GM12878 (cell line): ENCODE measurements around the gene CCNA2. TPM values are rescaled to one million over a fixed set of nuclear protein-coding genes. Genes with fewer than 3 reads are reported as not detected.

ENCODE experiments used
- ATAC-seq: fragments of 200-7000 bp; cut with Tn5 transposase; 3 replicates; pipeline ENCODE4 v1.9.1; 2020; ENCODE audit warnings: mild to moderate bottlenecking, moderate library complexity
- BruUV-seq: library from RNA; stranded (reverse); fragments of 400-500 nt; replicated peaks from 2 replicates; lab custom pipeline; 2021; lab: Mats Ljungman, UMichigan
- CTCF ChIA-PET: fragments of 300-600 bp; sonication (Branson Sonifier 250); formaldehyde crosslinking; extraction: SDS; loops from one replicate; lab custom pipeline; 2021; ENCODE audit warnings: inconsistent platforms; lab: Yijun Ruan, JAX
- POLR2A ChIA-PET: fragments of 350-600 bp; formaldehyde crosslinking; extraction: SDS; loops from one replicate; lab custom pipeline; 2021; ENCODE audit warnings: inconsistent platforms; lab: Charles Lee
- RAD21 ChIA-PET: fragments of 300-600 bp; sonication (Branson Sonifier 250); formaldehyde crosslinking; loops from one replicate; lab custom pipeline; 2023; ENCODE audit warnings: antibody characterized with exemption; ENCODE audit not compliant: unreplicated experiment; lab: Charles Lee
- SMC1A ChIA-PET: fragments of 300-600 bp; sonication (Branson Sonifier 250); formaldehyde crosslinking; loops from one replicate; lab custom pipeline; 2023; ENCODE audit not compliant: unreplicated experiment, uncharacterized antibody; lab: Charles Lee
- DNase-seq: peaks from one replicate; pipeline ENCODE4 v3.0.0-alpha.2; 2011; ENCODE audit warnings: low read depth, low spot score
- FAIRE-seq: peaks from 3 replicates; lab custom pipeline; 2011; peaks lifted over from hg19 to GRCh38; lab: Jason Lieb, UNC
- H2AFZ ChIP-seq: 2 replicates; pipeline ENCODE4 v1.6.0; 2011; ENCODE audit warnings: low read depth, low read length, control low read depth; ENCODE audit not compliant: control insufficient read depth
- H3K27ac ChIP-seq: 2 replicates; pipeline ENCODE4 v1.5.1; 2011; ENCODE audit warnings: control low read depth; ENCODE audit not compliant: control insufficient read depth, insufficient read depth
- H3K27me3 ChIP-seq, 2 experiments: replicated peaks in 1 of 2; 2 replicates each; pipeline versions ENCODE4 v1.6.0 to v1.6.1; 2011; ENCODE audit warnings: low read length in 1 of 2; ENCODE audit not compliant: control insufficient read depth in 2 of 2, insufficient read depth in 2 of 2
- H3K36me3 ChIP-seq, 2 experiments: 2 replicates each; pipeline ENCODE4 v1.5.1; 2011; ENCODE audit warnings: low read length in 1 of 2; ENCODE audit not compliant: control insufficient read depth in 2 of 2, insufficient read depth in 2 of 2
- H3K4me1 ChIP-seq: 2 replicates; pipeline ENCODE4 v1.6.1; 2011; ENCODE audit warnings: mild to moderate bottlenecking, low read length, moderate library complexity, mixed read lengths; ENCODE audit not compliant: control insufficient read depth, insufficient read depth
- H3K4me2 ChIP-seq: 2 replicates; pipeline ENCODE4 v1.6.0; 2011; ENCODE audit warnings: control low read depth; ENCODE audit not compliant: control insufficient read depth, insufficient read depth
- H3K4me3 ChIP-seq: fragments of 200-600 bp; sonication (generic); 2 replicates; pipeline ENCODE4 v1.5.1; 2016
- H3K79me2 ChIP-seq: 2 replicates; pipeline ENCODE4 v1.6.0; 2011; ENCODE audit warnings: low read length; ENCODE audit not compliant: control insufficient read depth, insufficient read depth
- H3K9ac ChIP-seq: 2 replicates; pipeline ENCODE4 v1.8.0; 2011; ENCODE audit warnings: low read length, control low read depth, mixed read lengths; ENCODE audit not compliant: control insufficient read depth, insufficient read depth
- H3K9me3 ChIP-seq: replicated peaks from 3 replicates; pipeline ENCODE4 v1.5.1; 2011; ENCODE audit warnings: mild to moderate bottlenecking, low read length; ENCODE audit not compliant: control insufficient read depth, insufficient read depth
- H4K20me1 ChIP-seq: 2 replicates; pipeline ENCODE4 v1.6.0; 2011; ENCODE audit not compliant: control insufficient read depth, insufficient read depth
- ASH2L ChIP-seq: fragments of 300-600, 200-600 bp; sonication (generic); IDR thresholded peaks from 2 replicates; pipeline ENCODE4 v1.6.1; 2017; ENCODE audit warnings: low read depth, mild to moderate bottlenecking, borderline replicate concordance
- ATF7 ChIP-seq: fragments of 450-650 bp; IDR thresholded peaks from 2 replicates; pipeline ENCODE4 v1.6.1; 2016; ENCODE audit warnings: low read depth, mild to moderate bottlenecking
- BACH1 ChIP-seq: fragments of 450-650 bp; IDR thresholded peaks from 2 replicates; pipeline ENCODE4 v1.6.1; 2017; ENCODE audit warnings: mild to moderate bottlenecking, borderline replicate concordance
- GATAD2B ChIP-seq: fragments of 450-650 bp; conservative IDR thresholded peaks from 2 replicates; pipeline ENCODE4 v1.6.1; 2017; ENCODE audit warnings: low read depth, mild to moderate bottlenecking, moderate library complexity
- IKZF1 ChIP-seq: fragments of 450-650 bp; conservative IDR thresholded peaks from 2 replicates; pipeline ENCODE4 v1.6.1; 2017; ENCODE audit warnings: antibody characterized with exemption, mild to moderate bottlenecking
- POLR2AphosphoS2 ChIP-seq: IDR thresholded peaks from 2 replicates; pipeline ENCODE4 v1.6.1; 2011; ENCODE audit warnings: low read depth, mild to moderate bottlenecking, low read length, improper control_type of control experiment, moderate library complexity
- SREBF1 ChIP-seq: IDR thresholded peaks from 2 replicates; pipeline ENCODE4 v1.6.1; 2012; ENCODE audit warnings: mild to moderate bottlenecking, low read length
- SUZ12 ChIP-seq: fragments of 200-600 bp; sonication (generic); IDR thresholded peaks from one replicate; pipeline ENCODE4 v1.6.1; 2018; ENCODE audit warnings: antibody characterized with exemption, mild to moderate bottlenecking; ENCODE audit not compliant: unreplicated experiment
- WGBS: methylation state at CpG from one replicate; pipeline ENCODE4 v1.1.6; 2016; ENCODE audit warnings: low lambda C conversion rate; ENCODE audit not compliant: insufficient replicate concordance, insufficient coverage; ENCODE audit errors: missing lambda C conversion rate; 5-methylcytosine and 5-hydroxymethylcytosine counted together
- in situ Hi-C: fragments of 300-500 bp; cut with MboI; formaldehyde crosslinking; loops from 9 replicates; pipeline ENCODE4 v1.14.3; 2018; ENCODE audit warnings: mixed read lengths
- intact Hi-C: fragments of 100-400 bp; cut with micrococcal nuclease; formaldehyde crosslinking; loops from one replicate; pipeline ENCODE4 v1.14.2; 2022; ENCODE audit not compliant: unreplicated experiment
- polyA plus RNA-seq, 11 experiments: library from polyadenylated mRNA; depleted of rRNA in 4 of 11; unstranded in 6 of 11; stranded (reverse) in 5 of 11; fragments of >200 nt; fragmentation: Nextera tagmentation in 4 of 11; fragmentation: Illumina TruSeq in 1 of 11; extraction: Ambion mirVana in 4 of 11; extraction: Trizol in 1 of 11; gene quantifications; 1 replicate in 1 of 11; 2 replicates in 10 of 11; pipeline versions ENCODE4 v1.2.1 to v1.2.3, GENCODE V29; 2011 to 2016; ENCODE audit warnings: inconsistent platforms in 2 of 11, missing spikeins in 2 of 11, low read depth in 1 of 11
- total RNA-seq, 4 experiments: library from RNA; depleted of rRNA in 3 of 4; stranded (reverse); fragments of >200 nt in 3 of 4; fragmentation: Illumina TruSeq in 1 of 4; extraction: Trizol in 1 of 4; gene quantifications; 2 replicates each; pipeline versions ENCODE4 v1.2.1 to v1.2.3, GENCODE V29; 2013 to 2021
- TF ChIP-seq, protein P1 (sequence below): fragments of 450-650 bp; conservative IDR thresholded peaks from 2 replicates; pipeline ENCODE4 v1.6.1; 2017; ENCODE audit warnings: mild to moderate bottlenecking, moderate library complexity

The CCNA2 gene
- total and polyA plus RNA-seq, 10 of the 15 experiments (the other 5 are each of a cell fraction or from before 2014, with no cell fraction given): 21.8 to 153 (median 94.5) TPM

DNA sequence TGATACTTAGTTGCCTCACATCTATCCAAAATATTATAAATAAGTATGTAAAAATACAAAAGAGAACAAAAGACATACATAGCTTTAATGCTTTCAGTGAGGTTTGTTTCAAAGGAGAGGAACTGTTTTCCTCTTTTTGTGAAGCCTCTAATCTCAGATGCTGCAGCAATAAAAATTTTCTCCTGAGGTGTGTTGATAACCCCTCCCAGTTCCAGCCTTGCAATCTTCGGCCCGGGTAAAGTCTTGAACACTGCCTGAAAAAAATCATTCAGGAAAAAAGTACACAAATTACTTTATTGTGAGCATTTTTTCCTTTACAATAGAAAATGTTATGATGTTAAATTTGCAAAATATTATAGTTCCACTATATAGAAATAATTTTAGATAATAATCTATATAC, 37.7 kb upstream of the CCNA2 start:
- Histone ChIP-seq H3K4me3 (no peak overlapping the region), H2AFZ (no peak overlapping the region), H3K4me2 (no peak overlapping the region), H3K27ac (no peak overlapping the region), H4K20me1 (no peaks in the 10 kb centered on the region), H3K36me3 (no peaks in the 10 kb centered on the region), H3K27me3 (no peaks in the 10 kb centered on the region), H3K79me2 (no peaks in the 10 kb centered on the region), H3K4me1 (no peaks in the 10 kb centered on the region), H3K9ac (no peak overlapping the region), H3K9me3 (no peaks in the 10 kb centered on the region)
- intact Hi-C loops: no loop called here
- SMC1A ChIA-PET: no interaction called here
- TF ChIP-seq ATF7 (no peak), SUZ12 (no peak), ASH2L (no peak), GATAD2B (no peak), IKZF1 (no peak), BACH1 (no peak), SREBF1 (no peak), POLR2AphosphoS2 (no peak)
- TF ChIP-seq, protein P1, sequence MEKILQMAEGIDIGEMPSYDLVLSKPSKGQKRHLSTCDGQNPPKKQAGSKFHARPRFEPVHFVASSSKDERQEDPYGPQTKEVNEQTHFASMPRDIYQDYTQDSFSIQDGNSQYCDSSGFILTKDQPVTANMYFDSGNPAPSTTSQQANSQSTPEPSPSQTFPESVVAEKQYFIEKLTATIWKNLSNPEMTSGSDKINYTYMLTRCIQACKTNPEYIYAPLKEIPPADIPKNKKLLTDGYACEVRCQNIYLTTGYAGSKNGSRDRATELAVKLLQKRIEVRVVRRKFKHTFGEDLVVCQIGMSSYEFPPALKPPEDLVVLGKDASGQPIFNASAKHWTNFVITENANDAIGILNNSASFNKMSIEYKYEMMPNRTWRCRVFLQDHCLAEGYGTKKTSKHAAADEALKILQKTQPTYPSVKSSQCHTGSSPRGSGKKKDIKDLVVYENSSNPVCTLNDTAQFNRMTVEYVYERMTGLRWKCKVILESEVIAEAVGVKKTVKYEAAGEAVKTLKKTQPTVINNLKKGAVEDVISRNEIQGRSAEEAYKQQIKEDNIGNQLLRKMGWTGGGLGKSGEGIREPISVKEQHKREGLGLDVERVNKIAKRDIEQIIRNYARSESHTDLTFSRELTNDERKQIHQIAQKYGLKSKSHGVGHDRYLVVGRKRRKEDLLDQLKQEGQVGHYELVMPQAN: no peak
- WGBS: 93% methylated on average over 2 of the region's 2 CpGs
- FAIRE-seq: no peak
- ATAC-seq: no peak
- RAD21 ChIA-PET: no interaction called here
- CTCF ChIA-PET: interaction anchor here (0.9 kb wide), 2 partner anchors 16 to 24 kb away, joined by 3 read pairs; no protein-coding TSS in a partner anchor
- in situ Hi-C loops: no loop called here
- BruUV-seq: no TSS peak
- DNase-seq: no peak
- POLR2A ChIA-PET: no interaction called here
